ENCODE data around the gene STAB2. TPM values are rescaled to one million over a fixed set of nuclear protein-coding genes. Genes with fewer than 3 reads are reported as not detected.

STAB2 gene
- polyA plus RNA-seq, 3 donors, result not detected

- no peak overlapping the region for H3K4me2 ChIP-seq (replicated peaks; ENCODE audit: extremely low read depth, low read length, poor library complexity, severe bottlenecking)
- Mint-ChIP-seq H3K27me3 (ENCODE audit: low read depth in 3 of 3) (peaks cover 0 to 3% (median 0%) of the 10 kb centered on the region in 3 donors), H3K36me3 (peaks cover 7 to 8% of the 10 kb centered on the region in 2 donors), H3K27ac (peak overlapping the region in 1 of 7 donors; percentile 40), H3K4me1 (peaks cover 72% of the 10 kb centered on the region), H3K4me3 (no peak overlapping the region), H3K9me3 (peaks cover 0 to 6% (median 3%) of the 10 kb centered on the region in 7 donors)
- H3K79me2 ChIP-seq (ENCODE audit: insufficient read depth, low read length), result no peaks in the 10 kb centered on the region
- H3K27ac ChIP-seq (ENCODE audit: low read depth in 1 of 2, low read length in 2 of 2), result no peak overlapping the region
- TF ChIP-seq, protein P1, sequence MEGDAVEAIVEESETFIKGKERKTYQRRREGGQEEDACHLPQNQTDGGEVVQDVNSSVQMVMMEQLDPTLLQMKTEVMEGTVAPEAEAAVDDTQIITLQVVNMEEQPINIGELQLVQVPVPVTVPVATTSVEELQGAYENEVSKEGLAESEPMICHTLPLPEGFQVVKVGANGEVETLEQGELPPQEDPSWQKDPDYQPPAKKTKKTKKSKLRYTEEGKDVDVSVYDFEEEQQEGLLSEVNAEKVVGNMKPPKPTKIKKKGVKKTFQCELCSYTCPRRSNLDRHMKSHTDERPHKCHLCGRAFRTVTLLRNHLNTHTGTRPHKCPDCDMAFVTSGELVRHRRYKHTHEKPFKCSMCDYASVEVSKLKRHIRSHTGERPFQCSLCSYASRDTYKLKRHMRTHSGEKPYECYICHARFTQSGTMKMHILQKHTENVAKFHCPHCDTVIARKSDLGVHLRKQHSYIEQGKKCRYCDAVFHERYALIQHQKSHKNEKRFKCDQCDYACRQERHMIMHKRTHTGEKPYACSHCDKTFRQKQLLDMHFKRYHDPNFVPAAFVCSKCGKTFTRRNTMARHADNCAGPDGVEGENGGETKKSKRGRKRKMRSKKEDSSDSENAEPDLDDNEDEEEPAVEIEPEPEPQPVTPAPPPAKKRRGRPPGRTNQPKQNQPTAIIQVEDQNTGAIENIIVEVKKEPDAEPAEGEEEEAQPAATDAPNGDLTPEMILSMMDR (IDR thresholded peaks at IDR 0.05), result no peak
- no peaks in the 10 kb centered on the region for H3K9me3 ChIP-seq (replicated peaks in 1 of 2; ENCODE audit: control insufficient read depth in 1 of 2, insufficient read depth in 1 of 2, low read length in 2 of 2)
- H3K9ac ChIP-seq (ENCODE audit: insufficient read depth, low read length, poor library complexity, severe bottlenecking), result no peak overlapping the region
- H4K20me1 ChIP-seq (ENCODE audit: insufficient read depth, low read length), result no peaks in the 10 kb centered on the region
- H3K27me3 ChIP-seq (ENCODE audit: control insufficient read depth in 2 of 2, insufficient read depth in 2 of 2, low read length in 2 of 2), result no peaks in the 10 kb centered on the region
- no peak overlapping the region for H2AFZ ChIP-seq (ENCODE audit: insufficient read depth, low read depth, low read length, poor library complexity, severe bottlenecking)
- DNase-seq, result no peak
- no peak overlapping the region for H3K4me3 ChIP-seq (replicated peaks in 1 of 3; ENCODE audit: low read depth in 2 of 3, low read length in 3 of 3)
- intact Hi-C loops (cut with micrococcal nuclease), result loop anchor here in 1 of 2 donors (5.0 kb wide), 1 partner anchor 40 kb away; the partner anchor contains the start of gene NT5DC3
- H3K36me3 ChIP-seq (replicated peaks in 1 of 2; ENCODE audit: control insufficient read depth in 1 of 2, insufficient read depth in 2 of 2, low read length in 2 of 2), result peaks cover 0 to 8% of the 10 kb centered on the region in 2 donors
- WGBS (ENCODE audit: insufficient coverage), result no CpG with 5 or more reads among the region's 1 CpG
- peaks cover 56 to 72% of the 10 kb centered on the region in 2 donors for H3K4me1 ChIP-seq (ENCODE audit: control insufficient read depth in 1 of 2, insufficient read depth in 2 of 2, low read length in 2 of 2)
Measured at GRCh38 chr12:103802586-103802886, 215.5 kb downstream of the STAB2 start.

GRCh38 chr12:103803847-103804246 is 216.8 kb downstream of the STAB2 start:
- H2AFZ ChIP-seq (ENCODE audit: insufficient read depth, low read depth, low read length, poor library complexity, severe bottlenecking), result no peak overlapping the region
- no peak for DNase-seq
- Mint-ChIP-seq H3K27me3 (ENCODE audit: low read depth in 3 of 3) (peaks cover 0 to 3% (median 0%) of the 10 kb centered on the region in 3 donors), H3K36me3 (peaks cover 5 to 6% of the 10 kb centered on the region in 2 donors), H3K4me1 (peaks cover 79% of the 10 kb centered on the region), H3K27ac (peak overlapping the region in 2 of 7 donors; percentile 9 to 73), H3K9me3 (peaks cover 0 to 6% (median 3%) of the 10 kb centered on the region in 7 donors), H3K4me3 (no peak overlapping the region)
- no peaks in the 10 kb centered on the region for H3K27me3 ChIP-seq (ENCODE audit: control insufficient read depth in 2 of 2, insufficient read depth in 2 of 2, low read length in 2 of 2)
- H3K4me2 ChIP-seq (replicated peaks; ENCODE audit: extremely low read depth, low read length, poor library complexity, severe bottlenecking), result no peak overlapping the region
- H4K20me1 ChIP-seq (ENCODE audit: insufficient read depth, low read length), result no peaks in the 10 kb centered on the region
- H3K9ac ChIP-seq (ENCODE audit: insufficient read depth, low read length, poor library complexity, severe bottlenecking), result no peak overlapping the region
- H3K36me3 ChIP-seq (replicated peaks in 1 of 2; ENCODE audit: control insufficient read depth in 1 of 2, insufficient read depth in 2 of 2, low read length in 2 of 2), result no peaks in the 10 kb centered on the region
- no peaks in the 10 kb centered on the region for H3K79me2 ChIP-seq (ENCODE audit: insufficient read depth, low read length)
- no peaks in the 10 kb centered on the region for H3K9me3 ChIP-seq (replicated peaks in 1 of 2; ENCODE audit: control insufficient read depth in 1 of 2, insufficient read depth in 1 of 2, low read length in 2 of 2)
- no CpG with 5 or more reads among the region's 1 CpG for WGBS (ENCODE audit: insufficient coverage)
- intact Hi-C loops (cut with micrococcal nuclease), result loop anchor here in 1 of 2 donors (5.0 kb wide), 1 partner anchor 38 kb away; the partner anchor contains the start of gene NT5DC3
- TF ChIP-seq, protein P1 (IDR thresholded peaks at IDR 0.05), result no peak
- H3K4me1 ChIP-seq (ENCODE audit: control insufficient read depth in 1 of 2, insufficient read depth in 2 of 2, low read length in 2 of 2), result peaks cover 62 to 80% of the 10 kb centered on the region in 2 donors
- H3K4me3 ChIP-seq (replicated peaks in 1 of 3; ENCODE audit: low read depth in 2 of 3, low read length in 3 of 3), result no peak overlapping the region
- H3K27ac ChIP-seq (ENCODE audit: low read depth in 1 of 2, low read length in 2 of 2), result no peak overlapping the region

Measured in CD14-positive monocyte (primary cell).